Activated CD4-positive, alpha-beta T cell treated with anti-CD3 and anti-CD28 coated beads for 36 hours (primary cell): ENCODE measurements around the gene PPM1M. TPM values are rescaled to one million over a fixed set of nuclear protein-coding genes. Genes with fewer than 3 reads are reported as not detected.

ENCODE experiments used
- ATAC-seq: fragments of 200-7000 bp; cut with Tn5 transposase; one replicate; pipeline ENCODE4 v1.10.0; 2021; ENCODE audit warnings: mild to moderate bottlenecking, moderate library complexity
- CTCF ChIA-PET: fragments of 350-600 bp; sonication (Branson Sonifier 250); formaldehyde crosslinking; loops from one replicate; lab custom pipeline; 2021; ENCODE audit warnings: antibody characterized with exemption; lab: Charles Lee
- POLR2A ChIA-PET: fragments of 350-600 bp; sonication (Branson Sonifier 250); formaldehyde crosslinking; loops from one replicate; lab custom pipeline; 2021; ENCODE audit warnings: antibody characterized with exemption, inconsistent platforms; lab: Charles Lee
- DNase-seq: peaks from one replicate; pipeline ENCODE4 v3.0.0-alpha.2; 2020
- H3K27ac Mint-ChIP-seq: one replicate; pipeline ENCODE4 v1.8.0; 2021; ENCODE audit warnings: mixed read lengths
- H3K27me3 Mint-ChIP-seq: one replicate; pipeline ENCODE4 v1.8.0; 2021; ENCODE audit warnings: mixed read lengths
- H3K36me3 Mint-ChIP-seq: one replicate; pipeline ENCODE4 v1.8.0; 2021; ENCODE audit warnings: low read depth, mixed read lengths
- H3K4me1 Mint-ChIP-seq: one replicate; pipeline ENCODE4 v1.8.0; 2021; ENCODE audit warnings: mixed read lengths
- H3K4me3 Mint-ChIP-seq: one replicate; pipeline ENCODE4 v1.8.0; 2021; ENCODE audit warnings: mild to moderate bottlenecking, moderate library complexity, mixed read lengths
- H3K9me3 Mint-ChIP-seq: one replicate; pipeline ENCODE4 v1.8.0; 2021; ENCODE audit warnings: low read depth, mixed read lengths
- intact Hi-C, 2 experiments: fragments of 100-400 bp; cut with DNase I in 1 of 2; cut with micrococcal nuclease in 1 of 2; formaldehyde crosslinking; loops; one replicate each; pipeline versions ENCODE4 v1.14.2 to v1.15.1; 2022 to 2024; cut with DNase I, micrococcal nuclease
- microRNA-seq: library from miRNA; unstranded; fragments of <30 nt; microRNA quantifications from one replicate; pipeline ENCODE4 v1.2.0, GENCODE V29; 2021; ENCODE audit warnings: borderline replicate concordance
- total RNA-seq, 2 experiments: library from RNA; stranded (reverse); gene quantifications; one replicate each; pipeline ENCODE4 v1.2.3, GENCODE V29; 2021

The PPM1M gene
- total RNA-seq, 2 experiments from 2014 or later = 52.9 to 59.2 TPM

DNA sequence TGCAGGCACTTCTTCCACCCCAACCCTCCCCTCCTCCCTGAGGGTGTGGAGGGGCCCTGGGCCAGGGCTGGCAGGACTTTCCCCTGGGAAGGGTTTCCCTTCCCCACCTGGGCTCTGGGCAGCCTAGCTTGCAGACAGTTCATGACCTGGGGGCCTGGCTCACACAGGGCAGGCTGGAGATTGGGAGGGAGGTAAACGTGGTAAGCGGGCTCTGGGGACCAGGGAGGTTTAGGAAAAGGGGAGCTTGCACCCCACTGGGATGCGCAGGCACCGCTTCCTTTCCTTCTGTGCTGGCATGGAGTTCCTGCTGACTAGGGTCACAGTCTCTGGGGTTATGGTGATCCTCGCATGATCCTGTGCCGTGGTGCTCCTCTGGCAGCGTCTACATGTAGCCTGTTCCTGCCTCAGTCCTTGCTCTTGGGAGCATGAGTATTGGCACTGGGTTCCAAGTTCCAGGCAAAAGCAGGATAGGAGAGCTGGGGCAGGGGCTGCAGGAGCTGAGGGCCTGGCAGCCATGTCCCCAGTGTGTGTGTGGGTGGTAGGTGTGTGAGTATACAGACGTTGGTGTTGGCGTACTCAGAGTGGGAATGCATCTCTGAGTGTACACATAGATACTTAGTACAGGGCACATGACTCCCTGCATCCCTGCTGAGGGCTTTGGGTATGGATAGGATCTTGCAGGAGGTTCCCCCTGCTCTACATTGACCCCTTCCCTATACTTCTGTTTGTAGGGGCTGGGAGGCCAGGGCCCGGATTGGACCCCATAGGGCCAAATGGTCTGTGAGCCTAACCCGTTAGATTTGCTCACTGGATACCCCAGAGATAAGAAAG lies 49.0 kb downstream of the PPM1M start:
- Mint-ChIP-seq H3K9me3 (no peaks in the 10 kb centered on the region), H3K4me1 (peaks cover 9% of the 10 kb centered on the region), H3K27ac (no peak overlapping the region), H3K27me3 (no peaks in the 10 kb centered on the region), H3K36me3 (peaks cover 9% of the 10 kb centered on the region), H3K4me3 (no peak overlapping the region)
- no peak for ATAC-seq
- intact Hi-C loops = no loop called here
- CTCF ChIA-PET = interaction anchor here (1.0 kb wide), 1 partner anchor 40 kb away, joined by 3 read pairs; no protein-coding TSS in a partner anchor
- POLR2A ChIA-PET = no interaction called here
- no peak for DNase-seq

- Mint-ChIP-seq H3K27ac (no peak overlapping the region), H3K4me3 (no peak overlapping the region), H3K9me3 (no peaks in the 10 kb centered on the region), H3K27me3 (no peaks in the 10 kb centered on the region), H3K4me1 (peaks cover 13% of the 10 kb centered on the region), H3K36me3 (peaks cover 9% of the 10 kb centered on the region)
- CTCF ChIA-PET = interaction anchor here (1.3 to 1.6 kb wide), 2 partner anchors 43 to 64 kb away, joined by 3 to 8 read pairs; no protein-coding TSS in a partner anchor
- ATAC-seq (no peak), DNase-seq (no peak)
- intact Hi-C loops = no loop called here
- POLR2A ChIA-PET = no interaction called here
These were observed 50.2 kb downstream of the PPM1M start for GRCh38 chr3:52295671-52296208.

GRCh38 chr3:52297242-52298148 lies 51.9 kb downstream of the PPM1M start:
- Mint-ChIP-seq H3K27me3 (no peaks in the 10 kb centered on the region), H3K4me1 (peaks cover 9% of the 10 kb centered on the region), H3K9me3 (no peaks in the 10 kb centered on the region), H3K36me3 (peaks cover 7% of the 10 kb centered on the region), H3K4me3 (no peak overlapping the region), H3K27ac (no peak overlapping the region)
- ATAC-seq (no peak), DNase-seq (no peak)
- CTCF ChIA-PET = interaction anchor here (0.9 to 1.6 kb wide), 3 partner anchors 38 to 66 kb away, joined by 3 to 8 read pairs (median 3); no protein-coding TSS in a partner anchor
- POLR2A ChIA-PET = interaction anchor here (0.6 kb wide), 1 partner anchor 20 kb away, joined by 7 read pairs; no protein-coding TSS in a partner anchor
- intact Hi-C loops = no loop called here

GRCh38 chr3:52298149-52299098 lies 52.9 kb downstream of the PPM1M start:
- H3K27ac Mint-ChIP-seq = no peak overlapping the region
- CTCF ChIA-PET = interaction anchor here (0.6 to 0.9 kb wide), 4 partner anchors 8 to 237 kb away, joined by 3 to 4 read pairs (median 3); no protein-coding TSS in a partner anchor
- no peak overlapping the region for H3K4me3 Mint-ChIP-seq
- peaks cover 9% of the 10 kb centered on the region for H3K4me1 Mint-ChIP-seq
- intact Hi-C loops = no loop called here
- no peaks in the 10 kb centered on the region for H3K9me3 Mint-ChIP-seq
- no peaks in the 10 kb centered on the region for H3K27me3 Mint-ChIP-seq
- no peak for DNase-seq
- POLR2A ChIA-PET = interaction anchor here (0.7 kb wide), 1 partner anchor 12 kb away, joined by 5 read pairs; no protein-coding TSS in a partner anchor
- no peak for ATAC-seq
- peaks cover 5% of the 10 kb centered on the region for H3K36me3 Mint-ChIP-seq

DNA sequence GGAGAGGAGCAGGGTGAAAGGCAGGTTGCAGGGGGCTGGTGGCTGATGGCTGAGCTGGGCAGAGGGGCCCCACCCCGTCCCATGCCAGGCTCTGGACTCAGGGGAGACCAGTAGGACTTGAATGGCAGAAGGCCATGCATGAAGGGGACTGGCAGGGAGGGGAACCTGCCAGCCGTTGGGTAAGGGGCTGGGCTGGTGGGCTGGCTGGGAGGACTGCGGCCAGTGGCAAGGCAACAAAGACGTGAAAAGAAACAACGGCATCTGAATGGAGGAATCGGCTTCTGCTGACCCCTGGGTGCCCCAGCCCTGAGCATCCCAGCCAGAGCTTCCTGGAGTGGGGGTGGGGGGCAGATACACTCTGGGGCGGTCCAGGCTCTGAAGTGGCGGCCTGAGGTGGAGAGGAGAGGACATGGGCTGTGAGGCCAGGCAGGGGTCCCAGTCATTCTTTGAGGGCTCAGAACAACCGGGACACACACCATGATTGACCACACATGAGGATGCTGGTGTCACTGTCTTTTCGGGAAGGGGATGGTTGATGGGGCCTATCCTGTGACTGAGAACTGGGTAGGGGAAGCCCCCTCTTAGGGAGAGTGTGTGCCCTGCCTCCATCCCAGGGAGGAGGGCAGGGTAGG lies 53.8 kb downstream of the PPM1M start:
- Mint-ChIP-seq H3K4me1 (peaks cover 9% of the 10 kb centered on the region), H3K27me3 (no peaks in the 10 kb centered on the region), H3K4me3 (no peak overlapping the region), H3K27ac (no peak overlapping the region), H3K36me3 (peaks cover 5% of the 10 kb centered on the region), H3K9me3 (no peaks in the 10 kb centered on the region)
- CTCF ChIA-PET = interaction anchor here (0.6 to 0.7 kb wide), 2 partner anchors 95 to 112 kb away, joined by 3 to 4 read pairs; no protein-coding TSS in a partner anchor
- intact Hi-C loops = no loop called here
- DNase-seq (no peak), ATAC-seq (no peak)
- POLR2A ChIA-PET = no interaction called here

Small RNAs within 50 kb of the gene (microRNA-seq; reads per million reads assigned to microRNA genes)
- gene MIR135A1 (not detected), gene MIRLET7G (220,491 reads per million, percentile 100 among the genes with 10 or more reads in this experiment)

Other genes starting within 250 kb of the PPM1M start
- 1,000 to 10,000 TPM; 1,975 to 2,071 TPM for gene RPL29, start 249.9 kb upstream of the PPM1M start, total RNA-seq
- 10 to 100 TPM; 17.1 to 20.3 TPM for gene DUSP7, start 189.2 kb upstream of the PPM1M start, total RNA-seq
- gene POC1A, start 91.3 kb upstream of the PPM1M start, total RNA-seq = 10 to 100 TPM; 23.4 to 26.1 TPM
- gene ALAS1, start 47.6 kb upstream of the PPM1M start, total RNA-seq = 10 to 100 TPM; 52.8 to 68.7 TPM
- under 1 TPM; 0.59 to 0.74 TPM for gene TLR9, start 20.1 kb upstream of the PPM1M start, total RNA-seq
- gene TWF2, start 6.6 kb upstream of the PPM1M start, total RNA-seq = 10 to 100 TPM; 85.0 to 93.5 TPM
- 100 to 1,000 TPM in 1 of 2 experiments, 10 to 100 TPM in 1; 95.2 to 113 TPM for gene WDR82, start 32.9 kb downstream of the PPM1M start, total RNA-seq
- gene GLYCTK, start 42.1 kb downstream of the PPM1M start, total RNA-seq = 10 to 100 TPM; 13.3 to 18.8 TPM
- gene DNAH1, start 70.6 kb downstream of the PPM1M start, total RNA-seq = 10 to 100 TPM in 1 of 2 experiments, 1 to 10 TPM in 1; 7.4 to 10.1 TPM
- gene BAP1, start 164.2 kb downstream of the PPM1M start, total RNA-seq = 10 to 100 TPM; 80.6 to 94.1 TPM
- 10 to 100 TPM; 13.9 to 14.1 TPM for gene PHF7, start 164.9 kb downstream of the PPM1M start, total RNA-seq
- gene SEMA3G, start 199.3 kb downstream of the PPM1M start, total RNA-seq = not detected
- 1 to 10 TPM; 2.7 to 4.2 TPM for gene TNNC1, start 208.3 kb downstream of the PPM1M start, total RNA-seq
- 10 to 100 TPM; 61.4 to 68.9 TPM for gene NISCH, start 209.8 kb downstream of the PPM1M start, total RNA-seq
- gene STAB1, start 249.6 kb downstream of the PPM1M start, total RNA-seq = under 1 TPM; 0.09 to 0.14 TPM